Measurements from ENCODE around the gene LMAN2. TPM values are rescaled to one million over a fixed set of nuclear protein-coding genes. Genes with fewer than 3 reads are reported as not detected.

Gene LMAN2
- total and polyA plus RNA-seq, 12 donors: 46.3 to 215 (median 56.3) TPM

- intact Hi-C loops (cut with DNase I): no loop called here
- H3K4me3 ChIP-seq: no peak overlapping the region
- TF ChIP-seq, protein P1, sequence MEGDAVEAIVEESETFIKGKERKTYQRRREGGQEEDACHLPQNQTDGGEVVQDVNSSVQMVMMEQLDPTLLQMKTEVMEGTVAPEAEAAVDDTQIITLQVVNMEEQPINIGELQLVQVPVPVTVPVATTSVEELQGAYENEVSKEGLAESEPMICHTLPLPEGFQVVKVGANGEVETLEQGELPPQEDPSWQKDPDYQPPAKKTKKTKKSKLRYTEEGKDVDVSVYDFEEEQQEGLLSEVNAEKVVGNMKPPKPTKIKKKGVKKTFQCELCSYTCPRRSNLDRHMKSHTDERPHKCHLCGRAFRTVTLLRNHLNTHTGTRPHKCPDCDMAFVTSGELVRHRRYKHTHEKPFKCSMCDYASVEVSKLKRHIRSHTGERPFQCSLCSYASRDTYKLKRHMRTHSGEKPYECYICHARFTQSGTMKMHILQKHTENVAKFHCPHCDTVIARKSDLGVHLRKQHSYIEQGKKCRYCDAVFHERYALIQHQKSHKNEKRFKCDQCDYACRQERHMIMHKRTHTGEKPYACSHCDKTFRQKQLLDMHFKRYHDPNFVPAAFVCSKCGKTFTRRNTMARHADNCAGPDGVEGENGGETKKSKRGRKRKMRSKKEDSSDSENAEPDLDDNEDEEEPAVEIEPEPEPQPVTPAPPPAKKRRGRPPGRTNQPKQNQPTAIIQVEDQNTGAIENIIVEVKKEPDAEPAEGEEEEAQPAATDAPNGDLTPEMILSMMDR (IDR thresholded peaks at IDR 0.05): no peak
- H3K27ac ChIP-seq: no peak overlapping the region
- peaks cover 20 to 75% (median 65%) of the 10 kb centered on the region in 7 donors for H3K27me3 ChIP-seq
- DNase-seq (no peak), ATAC-seq (no peak)
- H3K36me3 ChIP-seq: no peaks in the 10 kb centered on the region
- H3K9me3 ChIP-seq: no peaks in the 10 kb centered on the region
- H3K4me1 ChIP-seq: peaks cover 6 to 13% (median 10%) of the 10 kb centered on the region in 9 donors
- 87 to 92% methylated on average over 10 of the region's 10 CpGs for WGBS, 2 donors
Measured at GRCh38 chr5:177396807-177397206, 45.3 kb upstream of the LMAN2 start.

DNA sequence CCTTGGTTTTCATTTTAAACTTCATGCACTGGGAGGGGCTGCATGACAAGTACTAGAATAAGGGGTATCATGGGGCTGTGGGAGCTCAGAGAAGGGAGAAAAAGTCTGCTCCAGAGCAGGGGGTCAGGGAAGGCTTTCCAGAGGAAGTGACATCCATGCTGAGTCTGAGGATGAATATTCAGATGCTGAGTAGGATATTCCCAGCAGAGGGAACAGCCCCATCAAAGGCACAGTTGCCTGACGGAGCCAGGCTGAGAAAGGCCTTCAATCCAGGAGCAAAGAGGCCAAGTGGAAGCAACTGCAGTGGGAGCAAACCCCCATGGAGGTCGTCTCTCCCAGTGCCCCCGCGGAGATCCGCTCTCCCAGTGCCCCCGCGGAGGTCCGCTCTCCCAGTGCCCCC, 44.6 kb upstream of the LMAN2 start:
- Histone ChIP-seq H3K27ac (no peak overlapping the region), H3K27me3 (peaks cover 19 to 68% (median 58%) of the 10 kb centered on the region in 7 donors), H3K4me1 (peaks cover 6 to 13% (median 10%) of the 10 kb centered on the region in 9 donors), H3K4me3 (no peak overlapping the region), H3K9me3 (no peaks in the 10 kb centered on the region), H3K36me3 (no peaks in the 10 kb centered on the region)
- TF ChIP-seq, protein P1 (IDR thresholded peaks at IDR 0.05): no peak
- intact Hi-C loops (cut with DNase I): no loop called here
- no peak for DNase-seq
- WGBS, 2 donors: 31 to 46% methylated on average over 2 to 6 of the region's 8 CpGs
- no peak for ATAC-seq

GRCh38 chr5:177393990-177394389, 42.5 kb upstream of the LMAN2 start:
- 56 to 78% methylated on average over 5 of the region's 5 CpGs for WGBS, 2 donors
- Histone ChIP-seq H3K4me1 (peaks cover 0 to 23% (median 0%) of the 10 kb centered on the region in 9 donors), H3K36me3 (no peaks in the 10 kb centered on the region), H3K27me3 (peaks cover 0 to 56% (median 41%) of the 10 kb centered on the region in 7 donors), H3K27ac (no peak overlapping the region), H3K9me3 (no peaks in the 10 kb centered on the region), H3K4me3 (no peak overlapping the region)
- TF ChIP-seq, protein P1 (IDR thresholded peaks at IDR 0.05): no peak
- ATAC-seq: no peak
- intact Hi-C loops (cut with DNase I): loop anchor here in 4 of 10 donors (5.0 kb wide), 3 partner anchors 58 to 108 kb away; no protein-coding TSS in a partner anchor
- no peak for DNase-seq

DNA sequence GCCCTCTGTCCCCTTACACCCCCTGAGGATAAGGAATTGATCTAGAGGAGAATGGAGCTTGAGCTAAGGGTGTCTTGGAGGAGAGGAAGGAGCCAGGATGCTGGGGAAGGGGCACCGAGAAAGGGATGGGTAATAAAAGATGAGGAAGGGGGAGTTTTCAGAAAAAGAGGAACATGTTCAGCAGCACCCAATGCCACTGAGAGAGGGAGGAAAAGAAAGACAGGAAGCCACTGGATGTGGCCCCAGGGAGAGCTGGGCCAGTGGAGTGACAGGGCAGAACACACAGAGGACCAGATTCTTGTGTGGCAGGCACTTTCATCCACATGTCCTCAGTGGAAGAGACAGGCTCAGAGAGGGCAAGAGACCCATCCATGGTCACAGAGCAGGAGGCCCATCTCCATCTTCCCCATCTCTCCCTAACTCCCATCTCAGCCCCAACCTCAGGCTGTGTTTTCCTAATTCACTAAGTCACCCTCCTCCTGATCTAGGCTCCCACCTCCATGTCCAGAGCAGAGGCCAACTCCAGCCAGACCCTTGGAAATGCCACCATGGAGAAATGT, 41.8 kb upstream of the LMAN2 start:
- Histone ChIP-seq H3K36me3 (no peaks in the 10 kb centered on the region), H3K9me3 (no peaks in the 10 kb centered on the region), H3K4me3 (no peak overlapping the region), H3K27ac (no peak overlapping the region), H3K27me3 (peaks cover 0 to 52% (median 36%) of the 10 kb centered on the region in 7 donors), H3K4me1 (peaks cover 0 to 30% (median 0%) of the 10 kb centered on the region in 9 donors)
- TF ChIP-seq, protein P1 (IDR thresholded peaks at IDR 0.05): no peak
- 75 to 93% methylated on average over 1 of the region's 1 CpG for WGBS, 2 donors
- intact Hi-C loops (cut with DNase I): loop anchor here in 4 of 10 donors (5.0 kb wide), 3 partner anchors 59 to 109 kb away; no protein-coding TSS in a partner anchor
- ATAC-seq (no peak), DNase-seq (no peak)
